SKM-1 treated with dmso at 0.1 percent for 144 hours (cell line): ENCODE results near the gene NLRC5.
A peak's percentile ranks its signal among the peaks of the same experiment; 100 is the strongest.
"Not testable (repeated sequence)": the region's sequence is repeated elsewhere in the genome, so short reads cannot be mapped to it uniquely, and the experiment has no call there.

Source experiments
- DNase-seq: peaks from one replicate; lab custom pipeline; 2025; ENCODE audit not compliant: unreplicated experiment; lab: John Stamatoyannopoulos, UW

Gene NLRC5

GRCh38 chr16:57098188-57098841 lies 109.0 kb downstream of the NLRC5 start:
- DNase-seq: no peak

- DNase-seq: not testable (repeated sequence)
Observed at GRCh38 chr16:57099965-57100364, 110.6 kb downstream of the NLRC5 start.

GRCh38 chr16:57100445-57100844 lies 111.1 kb downstream of the NLRC5 start:
- no peak for DNase-seq

- no peak for DNase-seq
Observed at GRCh38 chr16:57102888-57103851, 113.8 kb downstream of the NLRC5 start.

- DNase-seq: no peak
Observed at GRCh38 chr16:57104706-57105105, 115.3 kb downstream of the NLRC5 start.

- no peak for DNase-seq
Observed at GRCh38 chr16:57105184-57105583, 115.8 kb downstream of the NLRC5 start.

GRCh38 chr16:57106767-57107166 lies 117.4 kb downstream of the NLRC5 start:
- DNase-seq: no peak

- no peak for DNase-seq
Observed at GRCh38 chr16:57107321-57107922, 118.1 kb downstream of the NLRC5 start.

GRCh38 chr16:57108432-57108831 lies 119.1 kb downstream of the NLRC5 start:
- no peak for DNase-seq

GRCh38 chr16:57109259-57110105 lies 120.1 kb downstream of the NLRC5 start:
- not testable (repeated sequence) for DNase-seq

- DNase-seq: no peak
Observed at GRCh38 chr16:57110937-57111336, 121.6 kb downstream of the NLRC5 start.

GRCh38 chr16:57111420-57111819 lies 122.1 kb downstream of the NLRC5 start:
- DNase-seq: no peak

GRCh38 chr16:57112403-57113041 lies 123.2 kb downstream of the NLRC5 start:
- DNase-seq: no peak

- no peak for DNase-seq
Observed at GRCh38 chr16:57113042-57113453, 123.7 kb downstream of the NLRC5 start.

GRCh38 chr16:57113664-57114063 lies 124.3 kb downstream of the NLRC5 start:
- no peak for DNase-seq

- no peak for DNase-seq
Observed at GRCh38 chr16:57115168-57115513, 125.8 kb downstream of the NLRC5 start.

GRCh38 chr16:57115514-57116182 lies 126.3 kb downstream of the NLRC5 start:
- DNase-seq: no peak

GRCh38 chr16:57118461-57119084 lies 129.2 kb downstream of the NLRC5 start:
- no peak for DNase-seq

GRCh38 chr16:57123216-57123973 lies 134.0 kb downstream of the NLRC5 start:
- peak; percentile 87 for DNase-seq
